GM21381 (cell line): ENCODE results near the gene CCDC93.

Experiments
- ATAC-seq: cut with Tn5 transposase; IDR thresholded peaks from one replicate; pipeline ENCODE4 v1.9.1; 2021; ENCODE audit warnings: mild to moderate bottlenecking, moderate library complexity; ENCODE audit not compliant: unreplicated experiment

CCDC93 gene

GRCh38 chr2:117994729-117995128, 19.1 kb downstream of the CCDC93 start:
- ATAC-seq: no peak

DNA sequence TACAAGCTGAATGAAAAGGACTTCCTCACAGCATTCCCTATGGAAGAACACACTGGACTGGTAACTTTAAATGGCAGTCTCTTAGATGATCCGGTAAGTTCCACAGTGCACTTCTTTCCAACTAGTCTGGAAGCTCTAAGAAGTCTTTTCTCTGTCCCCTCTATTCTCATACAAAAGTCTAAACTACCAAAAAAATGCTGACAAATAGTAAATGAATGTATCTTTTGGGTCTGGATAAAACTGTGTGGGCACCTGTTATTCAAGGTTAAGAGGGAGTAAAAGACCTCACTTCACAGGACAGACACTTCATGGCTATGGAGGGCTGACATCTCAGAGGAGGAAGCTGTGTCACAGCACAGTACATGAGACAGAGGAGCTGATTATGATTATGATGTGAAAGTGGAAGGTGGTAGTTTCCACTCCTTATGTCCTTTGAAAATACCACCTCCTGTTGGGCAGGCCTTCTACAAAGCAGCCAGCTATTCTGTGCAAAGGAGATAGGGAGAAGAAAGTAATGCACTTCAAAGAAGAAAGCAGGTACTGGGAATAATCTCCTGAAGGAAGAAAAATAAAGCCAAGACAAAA, 23.9 kb downstream of the CCDC93 start:
- no peak for ATAC-seq

DNA sequence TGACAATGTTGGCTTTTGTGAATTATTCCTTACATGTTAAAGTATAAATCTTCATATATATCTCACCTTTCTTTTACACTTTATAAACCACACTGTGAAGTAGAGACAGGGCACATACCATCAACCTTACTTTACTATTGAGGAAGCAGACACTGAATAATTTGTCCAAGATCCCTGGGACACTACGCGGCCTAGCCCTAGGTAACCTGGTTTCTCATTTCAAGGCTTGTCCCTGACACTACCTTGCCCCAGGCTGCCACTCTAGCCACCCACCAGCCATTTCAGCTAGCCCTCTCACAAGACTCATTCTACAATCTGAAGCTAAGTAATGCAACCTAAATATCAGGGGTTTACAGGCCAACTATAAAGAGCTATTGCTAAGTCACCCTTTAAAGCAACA, 26.7 kb downstream of the CCDC93 start:
- ATAC-seq: no peak

GRCh38 chr2:117985092-117985491, 28.8 kb downstream of the CCDC93 start:
- no peak for ATAC-seq

DNA sequence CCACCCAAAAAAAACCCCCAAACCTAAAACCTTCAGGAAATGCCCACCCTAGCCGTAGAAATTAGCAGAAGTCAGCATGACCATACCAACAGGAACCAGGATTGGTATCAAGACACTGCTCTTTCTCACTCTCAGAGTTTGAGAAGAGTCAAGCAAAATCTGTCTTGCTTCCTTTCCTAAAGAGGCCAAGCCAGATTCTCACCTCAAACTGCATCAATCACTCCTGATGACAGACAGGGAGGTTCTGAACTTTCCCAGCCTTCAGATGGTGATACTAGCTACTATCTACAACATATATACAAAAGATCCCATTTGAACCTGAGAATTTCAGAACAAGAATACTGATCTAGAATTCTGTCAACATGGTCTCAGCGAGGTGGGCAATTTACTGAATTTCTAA, 29.7 kb downstream of the CCDC93 start:
- no peak for ATAC-seq

- no peak for ATAC-seq
Observed at GRCh38 chr2:117983040-117983439, 30.8 kb downstream of the CCDC93 start.

GRCh38 chr2:117982376-117983033, 31.4 kb downstream of the CCDC93 start:
- ATAC-seq: no peak

DNA sequence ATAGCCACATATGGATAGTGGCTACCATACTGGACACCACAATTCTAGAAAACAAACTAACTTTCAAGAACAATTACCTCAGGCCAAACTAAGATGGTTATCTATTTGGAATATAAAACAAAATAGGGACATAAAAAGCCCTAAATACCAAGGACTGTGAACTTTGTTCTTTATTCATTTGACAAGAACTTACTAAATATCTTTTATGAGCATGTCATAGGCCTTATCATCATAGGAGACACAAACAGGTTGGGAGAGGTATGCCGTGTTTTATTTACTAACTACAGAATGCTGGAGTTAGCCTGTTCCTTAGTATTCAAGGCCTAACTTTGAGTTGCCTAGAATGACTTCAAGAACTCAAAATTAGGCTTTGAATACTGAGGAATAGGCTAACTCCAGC, 32.1 kb downstream of the CCDC93 start:
- ATAC-seq: no peak

GRCh38 chr2:117980783-117981676, 32.8 kb downstream of the CCDC93 start:
- ATAC-seq: no peak

DNA sequence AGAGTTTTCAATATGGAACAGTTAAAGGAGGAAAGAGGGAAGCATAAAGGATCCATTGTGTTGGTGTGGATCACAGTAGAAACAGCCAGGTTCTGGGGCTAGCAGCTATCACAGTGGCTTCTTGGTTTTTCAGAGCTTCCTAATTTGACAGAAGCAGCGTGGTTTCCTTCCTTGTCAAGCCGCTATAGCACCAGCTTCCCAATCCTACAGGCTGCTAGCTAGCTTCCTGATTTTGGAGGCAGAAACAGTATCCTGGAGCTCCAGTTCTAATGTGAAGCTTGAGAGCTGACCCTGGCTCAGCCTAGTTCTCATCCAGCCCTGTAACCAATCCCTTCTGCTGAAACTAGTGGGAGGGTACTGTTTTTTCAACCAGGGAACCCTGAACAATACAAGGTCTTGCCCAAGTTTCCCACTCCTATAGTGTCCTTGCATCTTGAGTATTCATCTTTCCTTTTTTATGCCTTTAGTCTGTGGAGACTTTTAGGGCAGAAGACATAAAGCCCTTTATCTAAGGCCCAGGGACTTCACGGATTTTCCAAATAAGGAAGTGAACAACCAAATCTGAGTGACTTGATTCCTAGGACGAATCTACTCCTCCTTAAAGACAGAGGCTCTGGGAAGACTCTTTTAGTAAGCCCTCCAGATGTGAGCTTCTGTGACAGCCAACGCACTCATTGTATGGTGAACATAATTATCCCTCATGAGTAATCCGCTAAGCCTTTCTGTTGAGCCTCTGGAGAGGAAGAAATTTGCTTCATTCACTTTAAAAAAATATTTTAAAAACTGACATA, 33.8 kb downstream of the CCDC93 start:
- no peak for ATAC-seq

DNA sequence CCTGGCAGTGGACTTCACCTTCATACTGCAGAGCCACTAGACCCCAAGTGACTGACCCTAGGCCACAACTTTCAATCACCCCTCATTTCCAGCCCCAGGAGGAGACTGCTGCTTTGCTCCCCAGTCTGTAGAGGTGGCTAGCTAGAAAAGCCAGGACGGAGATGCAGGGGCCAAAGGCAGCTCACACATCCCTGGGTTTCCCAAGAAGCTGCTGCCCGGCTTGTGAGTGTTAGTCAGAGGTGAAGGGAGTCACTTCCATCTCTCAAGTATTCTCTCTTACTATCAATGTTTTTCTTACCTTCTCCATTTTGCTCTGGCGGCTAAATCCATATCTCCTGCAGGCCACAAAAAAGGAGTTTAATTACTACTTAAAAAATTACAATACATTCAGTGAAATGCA, 36.2 kb downstream of the CCDC93 start:
- ATAC-seq: no peak

GRCh38 chr2:117976581-117976980, 37.3 kb downstream of the CCDC93 start:
- ATAC-seq: no peak

DNA sequence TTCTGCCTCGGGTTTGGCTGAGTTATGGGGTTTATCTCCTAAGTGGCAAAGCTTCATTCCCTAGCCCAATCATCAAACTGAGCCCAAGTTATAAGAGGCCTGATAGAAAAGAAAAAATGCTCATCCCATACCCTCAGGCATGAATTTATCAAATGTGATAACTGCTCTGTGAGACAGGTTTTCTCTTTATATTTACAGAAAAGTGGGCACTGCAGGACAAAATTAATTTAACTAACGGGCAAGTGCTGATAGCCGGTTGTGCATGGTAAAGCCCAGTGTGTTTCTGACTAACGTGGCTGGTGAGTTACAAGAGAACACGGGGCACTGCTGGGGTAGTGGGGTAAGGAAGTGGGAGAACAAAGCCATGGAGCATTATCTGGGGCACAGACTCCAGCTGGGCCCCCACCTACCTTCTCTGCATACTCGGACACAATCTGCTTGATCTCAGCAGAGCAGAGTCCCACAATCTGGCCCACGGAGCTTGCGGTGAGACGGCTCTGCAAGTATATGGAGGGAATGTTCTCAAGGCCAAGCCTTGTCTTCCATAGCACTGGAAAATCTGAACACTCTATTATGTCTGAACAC, 40.3 kb downstream of the CCDC93 start:
- ATAC-seq: no peak

- ATAC-seq: no peak
Observed at GRCh38 chr2:117972476-117973123, 41.3 kb downstream of the CCDC93 start.

DNA sequence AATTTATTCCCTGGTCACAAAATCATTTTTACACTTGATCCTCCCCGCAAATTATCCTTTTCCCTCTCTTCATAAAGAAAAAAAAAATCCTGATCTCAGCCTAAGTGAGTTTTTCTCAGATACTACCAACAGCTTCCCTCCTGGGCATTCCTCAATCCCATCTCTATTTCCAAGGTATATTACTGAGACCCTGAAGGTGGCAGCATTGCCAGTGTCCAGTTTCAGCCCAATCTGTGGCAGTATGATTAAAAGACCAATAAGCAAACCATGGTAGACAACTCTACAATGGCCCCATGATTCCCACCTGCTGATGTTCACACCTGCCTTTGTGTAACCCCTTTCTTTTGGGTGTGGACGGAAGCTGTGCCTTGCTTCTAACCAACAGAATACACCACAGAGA, 45.1 kb downstream of the CCDC93 start:
- ATAC-seq: no peak

DNA sequence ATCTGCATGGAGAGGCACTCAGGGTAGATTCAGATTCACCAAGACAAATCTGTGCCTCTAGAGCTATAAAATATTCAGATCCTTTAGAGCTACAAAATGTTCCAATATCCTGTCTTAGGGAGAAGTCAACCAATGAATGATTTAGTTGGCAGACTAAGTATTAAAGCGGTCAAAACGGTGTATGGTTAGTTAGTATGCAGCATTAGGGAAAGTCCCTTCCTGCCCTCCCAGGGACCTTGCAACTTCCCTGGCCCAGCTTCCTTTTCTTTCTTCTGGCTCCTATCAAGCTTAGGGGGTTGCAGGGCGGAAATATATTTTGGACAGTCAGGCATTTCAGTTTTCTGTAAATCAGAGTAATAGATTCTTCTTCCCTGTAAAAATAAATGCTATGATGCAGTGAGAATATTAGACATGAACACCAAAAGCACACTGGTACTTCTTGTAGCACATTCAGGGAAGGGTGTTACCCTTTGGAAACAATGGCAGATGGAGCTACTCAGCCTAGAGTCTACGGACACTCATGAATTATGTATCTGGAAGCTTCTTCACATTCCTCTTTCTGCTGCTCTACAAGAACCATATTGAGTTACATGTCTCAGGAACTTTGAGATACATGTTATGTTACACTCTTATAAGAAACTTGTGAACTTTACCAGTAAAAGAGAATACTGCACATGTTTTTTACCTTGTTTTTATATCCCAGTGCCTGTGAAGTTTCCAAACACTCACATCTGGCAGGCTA, 45.7 kb downstream of the CCDC93 start:
- no peak for ATAC-seq

DNA sequence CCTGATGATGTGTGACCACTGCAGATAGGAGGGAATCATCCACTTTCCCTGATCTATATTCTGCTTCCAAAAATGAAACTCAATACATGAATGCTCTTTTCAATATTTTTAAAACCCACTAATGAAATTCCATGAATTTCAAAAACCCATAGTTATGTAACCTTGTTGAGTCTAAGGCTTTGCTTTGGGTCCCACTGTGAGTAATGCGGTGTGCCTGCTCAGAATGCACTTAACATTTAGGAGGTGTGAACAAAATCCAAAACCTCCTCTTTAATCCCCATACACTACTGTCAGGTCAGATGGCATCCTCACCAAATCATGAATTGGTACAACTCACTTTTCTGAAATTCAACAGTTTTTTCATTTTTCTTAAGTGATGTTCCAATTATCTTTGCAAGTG, 50.4 kb downstream of the CCDC93 start:
- ATAC-seq: no peak

DNA sequence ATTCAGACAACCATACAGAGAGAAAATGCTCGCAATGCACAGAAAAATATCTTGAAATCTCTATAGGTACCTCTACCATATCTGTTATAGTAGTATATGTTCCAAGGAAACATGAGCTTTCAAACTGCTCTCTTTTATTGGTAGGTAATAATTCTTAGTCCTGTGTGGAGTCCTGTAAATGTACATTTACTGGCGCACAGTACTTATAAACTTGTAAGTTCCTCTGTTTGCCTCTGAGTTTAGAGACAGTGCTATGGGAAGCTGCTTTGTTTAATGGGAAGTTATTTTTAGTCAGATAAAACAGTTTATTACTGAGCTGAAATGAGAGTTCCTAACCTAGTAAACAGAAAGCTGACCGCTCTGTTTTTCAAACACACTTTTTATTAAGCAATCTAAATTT, 52.7 kb downstream of the CCDC93 start:
- ATAC-seq: no peak

DNA sequence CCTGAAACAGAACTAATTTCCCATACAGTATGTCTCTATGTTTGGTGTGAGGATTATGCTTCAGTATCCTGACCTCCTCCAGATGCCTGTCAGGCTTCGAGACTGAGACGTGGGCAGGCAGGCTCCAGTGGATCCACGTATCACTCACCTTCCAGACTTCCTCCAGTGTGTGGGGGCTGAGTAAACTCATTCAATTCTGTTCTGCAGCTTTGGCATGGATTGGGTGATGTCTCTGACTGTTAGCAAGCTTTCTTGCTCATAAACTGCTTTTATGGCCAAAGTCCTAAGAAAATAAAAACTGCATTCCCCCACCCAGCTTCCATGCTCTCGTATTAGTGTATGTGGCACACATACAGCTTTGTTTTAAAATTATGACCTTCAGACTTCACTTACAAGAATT, 53.6 kb downstream of the CCDC93 start:
- no peak for ATAC-seq

DNA sequence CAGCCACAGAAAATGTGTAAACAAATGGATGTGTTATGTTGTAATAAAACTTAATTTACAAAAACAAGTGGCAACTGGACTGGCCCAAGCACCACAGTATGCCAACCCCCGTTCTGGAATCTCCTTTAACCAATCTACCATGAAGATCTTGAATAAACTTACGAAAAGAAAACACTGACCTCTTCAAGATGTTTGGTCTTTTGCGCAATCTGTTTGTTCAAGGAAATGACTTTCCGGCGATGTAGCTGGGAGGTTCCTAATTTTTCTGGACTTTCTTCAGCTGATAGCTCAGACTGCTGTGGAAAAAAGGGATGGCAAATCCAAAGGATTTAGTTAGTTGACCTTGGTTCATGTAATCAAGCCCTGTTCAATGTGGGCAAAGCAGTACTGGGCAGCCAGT, 55.7 kb downstream of the CCDC93 start:
- ATAC-seq: no peak
